ENCODE measurements around the gene TMOD2. TPM values are rescaled to one million over a fixed set of nuclear protein-coding genes. Genes with fewer than 3 reads are reported as not detected.

Gene TMOD2
- total and polyA plus RNA-seq, 2 of the 8 experiments (the other 6 are each of a cell fraction or from before 2014, with no cell fraction given) = 0.80 to 6.5 TPM

- no peak overlapping the region for H2BK15ac ChIP-seq (ENCODE audit: low read length)
- no peak overlapping the region for H4K5ac ChIP-seq (ENCODE audit: insufficient read length, low read depth, low read length)
- H2AFZ ChIP-seq (ENCODE audit: low read length) = no peak overlapping the region
- POLR2A ChIA-PET (ENCODE audit: partially characterized antibody) = interaction anchor here (1.2 to 2.2 kb wide), 3 partner anchors 13 to 232 kb away, joined by 3 to 5 read pairs (median 4); partner anchors contain the start of gene LEO1
- no peak overlapping the region for H3K27ac ChIP-seq (ENCODE audit: low read depth, low read length)
- H3K14ac ChIP-seq (ENCODE audit: insufficient read length) = no peak overlapping the region
- no peak overlapping the region for H3K18ac ChIP-seq (ENCODE audit: extremely low read depth, low read length)
- H4K20me1 ChIP-seq (replicated peaks in 1 of 2; ENCODE audit: control insufficient read depth in 1 of 2, insufficient read depth in 2 of 2, low read length in 2 of 2) = peaks cover 1% of the 10 kb centered on the region in 2 experiments
- CTCF ChIA-PET (ENCODE audit: partially characterized antibody) = interaction anchor here (0.8 to 4.5 kb wide), 2 partner anchors 34 to 37 kb away, joined by 3 to 22 read pairs; no protein-coding TSS in a partner anchor
- H3K9me3 ChIP-seq (ENCODE audit: insufficient read depth in 2 of 2, low read depth in 1 of 2, low read length in 1 of 2) = no peaks in the 10 kb centered on the region
- H3K23me2 ChIP-seq (ENCODE audit: low read depth, low read length) = peaks cover 8% of the 10 kb centered on the region
- no peak overlapping the region for H2AK5ac ChIP-seq (ENCODE audit: low read depth, low read length)
- peaks cover 0 to 4% (median 0%) of the 10 kb centered on the region in 4 experiments; a peak in 1 of 7 replicates for H3K4me1 ChIP-seq (replicated peaks in 1 of 4; ENCODE audit: control insufficient read depth in 3 of 4, insufficient read depth in 4 of 4, low read length in 3 of 4)
- no peak overlapping the region for H3K4ac ChIP-seq (replicated peaks; ENCODE audit: insufficient read length, low read depth, low read length)
- H3K56ac ChIP-seq (replicated peaks; ENCODE audit: insufficient read length, low read depth, low read length) = no peak overlapping the region
- no peak overlapping the region for H3K4me2 ChIP-seq (ENCODE audit: insufficient read depth in 1 of 2, low read depth in 2 of 2, low read length in 2 of 2)
- H2BK12ac ChIP-seq (ENCODE audit: low read depth, low read length) = no peak overlapping the region
- H3K79me2 ChIP-seq (ENCODE audit: control insufficient read depth in 1 of 2, insufficient read depth in 2 of 2, low read length in 2 of 2) = no peaks in the 10 kb centered on the region
- H4K8ac ChIP-seq (ENCODE audit: extremely low read depth, insufficient read depth, low read length) = no peak overlapping the region
- WGBS, 2 experiments (ENCODE audit: extremely low coverage in 1 of 2, insufficient coverage in 1 of 2, insufficient read length in 1 of 2, insufficient replicate concordance in 2 of 2, low coverage in 1 of 2, low lambda C conversion rate in 2 of 2, missing lambda C conversion rate in 1 of 2) = 97% methylated on average over 2 of the region's 2 CpGs; no CpG with 5 or more reads in 1 of the 2 experiments
- no peaks in the 10 kb centered on the region for H3K36me3 ChIP-seq (ENCODE audit: control insufficient read depth in 2 of 4, insufficient read depth in 4 of 4, low read length in 3 of 4)
- H3K79me1 ChIP-seq (ENCODE audit: low read depth, low read length) = no peaks in the 10 kb centered on the region
- FAIRE-seq = no peak
- no peak overlapping the region for H4K91ac ChIP-seq (replicated peaks; ENCODE audit: insufficient read length, low read length)
- DNase-seq (ENCODE audit: low read depth in 1 of 2, low spot score in 2 of 2) = no peak
- no peak overlapping the region for H2BK120ac ChIP-seq (replicated peaks; ENCODE audit: low read depth, low read length)
- H3K9ac ChIP-seq (replicated peaks in 1 of 4; ENCODE audit: extremely low read depth in 1 of 4, low read depth in 3 of 4, low read length in 3 of 4) = no peak overlapping the region
- H3K27me3 ChIP-seq (replicated peaks in 1 of 4; ENCODE audit: control insufficient read depth in 3 of 4, extremely low read depth in 1 of 4, insufficient read depth in 3 of 4, low read length in 3 of 4) = peaks cover 6 to 32% (median 19%) of the 10 kb centered on the region in 4 experiments
- H3K4me3 ChIP-seq (ENCODE audit: extremely low read depth in 1 of 4, insufficient read depth in 2 of 4, low read depth in 3 of 4, low read length in 4 of 4) = no peak overlapping the region
- H2BK20ac ChIP-seq (ENCODE audit: low read length) = no peak overlapping the region
- H3K23ac ChIP-seq (ENCODE audit: insufficient read length) = no peak overlapping the region
- H2BK5ac ChIP-seq (ENCODE audit: low read depth, low read length) = no peak overlapping the region
- TF ChIP-seq TEAD4 (IDR thresholded peaks at IDR 0.05; ENCODE audit: low read depth, low read length) (no peak), EZH2 (IDR thresholded peaks at IDR 0.05; ENCODE audit: low read depth, low read length, severe bottlenecking) (no peak), ASH2L (IDR thresholded peaks at IDR 0.05; ENCODE audit: low read length) (no peak), GABPA (IDR thresholded peaks at IDR 0.05; ENCODE audit: borderline replicate concordance, insufficient read depth, low read length) (no peak), SP2 (IDR thresholded peaks at IDR 0.05; ENCODE audit: low read length) (no peak), CEBPB (IDR thresholded peaks at IDR 0.05; ENCODE audit: low read depth, low read length) (no peak), SP1 (IDR thresholded peaks at IDR 0.05; ENCODE audit: low read depth, low read length) (no peak), RAD21 (IDR thresholded peaks at IDR 0.05 in 1 of 2, conservative IDR thresholded peaks at IDR 0.05 in 1 of 2; ENCODE audit: low read depth in 2 of 2, low read length in 2 of 2) (no peak), BRCA1 (IDR thresholded peaks at IDR 0.05; ENCODE audit: low read depth, low read length) (no peak), NRF1 (IDR thresholded peaks at IDR 0.05; ENCODE audit: low read depth, low read length) (no peak), PHF8 (conservative IDR thresholded peaks at IDR 0.05; ENCODE audit: low read depth, low read length) (no peak), TAF7 (optimal IDR thresholded peaks at IDR 0.05; ENCODE audit: borderline replicate concordance, low read depth, low read length) (no peak)
These were observed 12.2 kb upstream of the TMOD2 start for GRCh38 chr15:51739061-51739712.

Data from H1 (cell line).